Heart right ventricle (tissue), 16 donors: ENCODE results near the gene LRRC73. TPM values are rescaled to one million over a fixed set of nuclear protein-coding genes. Genes with fewer than 3 reads are reported as not detected.
A peak's percentile ranks its signal among the peaks of the same experiment; 100 is the strongest.

Experiments
- ATAC-seq, 8 donors: fragments of 200-7000 bp; cut with Tn5 transposase; one replicate each; pipeline ENCODE4 v1.9.1; 2020; ENCODE audit warnings: mild to moderate bottlenecking in 8 of 8, moderate library complexity in 8 of 8, moderate number of reproducible peaks in 1 of 8
- DNase-seq, 2 donors: peaks; one replicate each; pipeline ENCODE4 v3.0.0-alpha.2; 2020
- H3K27ac ChIP-seq, 10 donors: fragments of 200-600 bp; sonication (generic) in 2 of 10; one replicate each; pipeline versions ENCODE4 v1.5.0 to v1.8.0; 2020 to 2022; ENCODE audit warnings: mild to moderate bottlenecking in 3 of 10
- H3K27me3 ChIP-seq, 7 donors: fragments of 200-600 bp; one replicate each; pipeline ENCODE4 v1.8.0; 2021 to 2022; ENCODE audit warnings: mild to moderate bottlenecking in 2 of 7
- H3K36me3 ChIP-seq, 9 donors: fragments of 200-600 bp; sonication (generic) in 1 of 9; one replicate each; pipeline versions ENCODE4 v1.5.0 to v1.8.0; 2020 to 2022; ENCODE audit warnings: mild to moderate bottlenecking in 2 of 9
- H3K4me1 ChIP-seq, 9 donors: fragments of 200-600 bp; sonication (generic) in 1 of 9; one replicate each; pipeline versions ENCODE4 v1.5.0 to v1.8.0; 2020 to 2022; ENCODE audit warnings: mild to moderate bottlenecking in 4 of 9
- H3K4me3 ChIP-seq, 10 donors: fragments of 200-600 bp; sonication (generic) in 2 of 10; one replicate each; pipeline versions ENCODE4 v1.5.0 to v1.8.0; 2020 to 2022; ENCODE audit warnings: mild to moderate bottlenecking in 7 of 10, moderate library complexity in 2 of 10
- H3K9me3 ChIP-seq, 11 donors: fragments of 200-600 bp in 10 of 11; sonication (generic) in 2 of 11; one replicate each; pipeline versions ENCODE4 v1.5.0 to v1.8.0; 2013 to 2022; ENCODE audit warnings: mild to moderate bottlenecking in 2 of 11, control low read depth in 1 of 11, moderate library complexity in 1 of 11
- CTCF ChIP-seq, 9 donors: fragments of 200-600 bp; sonication (generic) in 2 of 9; IDR thresholded peaks; one replicate each; pipeline versions ENCODE4 v1.5.0 to v1.8.0; 2021 to 2022; ENCODE audit warnings: antibody characterized with exemption in 9 of 9, mild to moderate bottlenecking in 5 of 9, moderate library complexity in 1 of 9
- WGBS, 2 donors: extraction: QIAGEN DNeasy Blood & Tissue Kit; methylation state at CpG; one replicate each; pipeline ENCODE4 v1.1.7; 2013; ENCODE audit warnings: inconsistent platforms in 1 of 2; 5-methylcytosine and 5-hydroxymethylcytosine counted together
- intact Hi-C, 10 donors: fragments of 100-400 bp; cut with DNase I; formaldehyde crosslinking; loops; one replicate each; pipeline versions ENCODE4 v1.11.1 to v1.14.2; 2022
- polyA plus RNA-seq, 2 donors: library from polyadenylated mRNA; stranded (reverse); fragments of 200-250 nt; gene quantifications; one replicate each; pipeline ENCODE4 v1.2.3, GENCODE V29; 2013
- total RNA-seq, 10 donors: library from RNA; stranded (reverse); fragmentation: NEBNext Ultra II Directional in 3 of 10; extraction: Animal tissue kit (Norgen Biotek cat#: 25700) in 3 of 10; gene quantifications; one replicate each; pipeline versions ENCODE4 v1.2.1 to v1.2.4, GENCODE V29; 2021 to 2023
- donor health status: Arrhythmogenic right ventricular cardiomyopathy.
- donor health status: ischemic (EF 13 %, LVEDD 7.1; RV severe dilation, severe dysfunction).
- donor health status: healthy with polysubstance abuse.
- donor health status: DM: no; HTN: yes; CAD: no.
- donor health status: DM: no; HTN: no; CAD: no.
- donor health status: ischemic (EF 25% LVEDD 6.9; RV normal size, moderate dysfunction).
- donor health status: ischemic (EF 25% LVEDD 5.7; RV mildly dilated, moderate dysfunction).
- donor health status: healthy.
- donor health status: DM: yes; HTN: yes; CAD: no.
- donor health status: Ischemic cardiomyopathy.
- donor health status: ischemic (EF 35%, LVEDD 5.7; RV mildly dilated, moderate dysfunction).
- donor health status: nonischemic (EF 11% LVEDD 7.7; RV severe dilation, severe dysfunction).
- donor health status: DM: yes; HTN: yes; CAD: no.
- donor health status: PGD.
- donor health status: ischemic (EF 29% LVEDD 5.4; RV normal size, mild dysfunction).
- donor health status: nonischemic (EF 23%, LVEDD 6.1; RV moderate dilation, normal function).

The LRRC73 gene
- total and polyA plus RNA-seq, 12 donors: 0.44 to 3.8 (median 1.9) TPM

GRCh38 chr6:43472515-43472914 is 37.6 kb downstream of the LRRC73 start:
- DNase-seq (no peak), ATAC-seq (no peak)
- Histone ChIP-seq H3K27ac (no peak overlapping the region), H3K4me3 (no peak overlapping the region), H3K4me1 (peaks cover 0 to 34% (median 10%) of the 10 kb centered on the region in 9 donors), H3K9me3 (no peaks in the 10 kb centered on the region), H3K27me3 (peaks cover 0 to 3% (median 0%) of the 10 kb centered on the region in 7 donors), H3K36me3 (no peaks in the 10 kb centered on the region)
- WGBS, 2 donors: 96 to 97% methylated on average over 4 of the region's 4 CpGs
- intact Hi-C loops: no loop called here
- no peak for TF ChIP-seq CTCF (IDR thresholded peaks at IDR 0.05)

DNA sequence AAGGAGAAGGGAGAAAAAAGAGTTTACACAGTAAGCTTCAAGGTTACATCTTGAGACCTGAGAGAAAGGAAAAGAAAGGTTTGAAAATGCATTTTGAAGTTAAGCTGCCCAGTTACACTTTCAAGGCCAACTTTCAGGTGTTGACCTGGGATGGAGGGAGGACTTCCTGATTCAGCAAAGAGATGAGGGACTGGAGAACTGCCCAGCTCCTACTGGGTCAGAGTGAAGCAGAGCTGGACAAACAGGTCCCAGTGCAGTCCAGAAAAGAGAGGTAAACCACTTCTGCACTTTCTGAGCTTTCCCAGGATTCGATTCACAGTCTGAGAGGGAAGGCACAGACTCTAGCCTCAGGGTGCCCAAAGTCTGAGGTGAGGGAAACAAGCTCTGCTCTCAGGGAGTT is 38.7 kb downstream of the LRRC73 start:
- H3K36me3 ChIP-seq: no peaks in the 10 kb centered on the region
- H3K9me3 ChIP-seq: no peaks in the 10 kb centered on the region
- TF ChIP-seq CTCF (IDR thresholded peaks at IDR 0.05): no peak
- 76 to 87% methylated on average over 1 of the region's 1 CpG for WGBS, 2 donors
- H3K4me1 ChIP-seq: peaks cover 0 to 37% (median 5%) of the 10 kb centered on the region in 9 donors
- no peak overlapping the region for H3K27ac ChIP-seq
- no peak overlapping the region for H3K4me3 ChIP-seq
- intact Hi-C loops: no loop called here
- H3K27me3 ChIP-seq: peaks cover 0 to 3% (median 0%) of the 10 kb centered on the region in 7 donors
- ATAC-seq (no peak), DNase-seq (no peak)

GRCh38 chr6:43469947-43470346 is 40.2 kb downstream of the LRRC73 start:
- H3K9me3 ChIP-seq: no peaks in the 10 kb centered on the region
- H3K4me1 ChIP-seq: peaks cover 0 to 37% (median 5%) of the 10 kb centered on the region in 9 donors
- no peaks in the 10 kb centered on the region for H3K36me3 ChIP-seq
- H3K27ac ChIP-seq: peak overlapping the region in 3 of 10 donors; percentile 75 to 90 (median 87)
- H3K4me3 ChIP-seq: no peak overlapping the region
- ATAC-seq: no peak
- WGBS, 2 donors: 92 to 94% methylated on average over 7 of the region's 7 CpGs
- intact Hi-C loops: loop anchor here in 1 of 10 donors (5.0 kb wide), 1 partner anchor 37 kb away; no protein-coding TSS in a partner anchor
- DNase-seq: no peak
- H3K27me3 ChIP-seq: peaks cover 0 to 3% (median 0%) of the 10 kb centered on the region in 7 donors
- no peak for TF ChIP-seq CTCF (IDR thresholded peaks at IDR 0.05)

DNA sequence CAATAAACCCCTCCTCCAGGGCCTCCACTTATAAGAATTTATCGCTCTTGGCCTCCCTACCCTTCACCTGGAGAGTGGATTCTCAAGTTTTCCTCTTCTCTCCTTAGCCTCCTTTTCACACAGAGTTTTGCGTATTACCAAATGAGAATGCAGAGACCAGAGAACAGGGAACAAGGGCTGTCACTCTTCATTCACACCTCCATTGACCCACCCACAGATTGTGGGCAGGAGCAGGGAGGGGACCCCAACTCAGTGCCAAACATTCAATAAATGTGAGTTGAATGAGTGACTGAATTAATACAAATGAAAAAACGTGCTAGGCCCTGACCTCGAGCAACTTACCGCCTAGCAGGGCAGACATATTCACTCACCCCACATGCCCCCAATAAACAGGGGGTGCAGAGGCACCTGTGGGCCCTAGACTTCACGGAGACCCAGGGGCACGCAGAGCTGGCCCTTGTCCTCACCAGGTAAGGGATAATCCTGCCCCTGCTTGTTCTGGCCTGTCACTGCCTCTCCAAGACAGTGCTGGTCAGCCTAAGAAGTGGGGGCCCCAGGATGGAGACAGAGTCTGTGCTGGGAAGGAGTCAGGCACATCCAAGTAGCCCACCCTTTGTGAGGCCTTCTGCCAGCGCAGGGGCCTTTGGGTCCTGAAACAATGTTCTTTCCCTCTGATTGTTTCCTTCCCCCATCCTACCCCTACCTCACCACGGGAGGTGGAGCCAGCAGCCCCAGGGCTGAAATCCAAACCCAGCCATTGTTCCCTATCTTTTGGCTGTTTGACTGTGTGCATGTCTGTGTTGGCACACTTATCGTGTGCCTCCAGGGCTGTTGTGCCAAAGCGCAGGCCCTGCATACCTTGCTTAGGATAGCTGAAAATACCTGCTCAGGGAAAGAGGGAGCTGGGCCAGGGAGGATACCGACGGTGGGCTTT is 41.1 kb downstream of the LRRC73 start:
- no peak for TF ChIP-seq CTCF (IDR thresholded peaks at IDR 0.05)
- peak; percentile 45 to 51 for DNase-seq
- no peaks in the 10 kb centered on the region for H3K36me3 ChIP-seq
- intact Hi-C loops: loop anchor here in 1 of 10 donors (5.0 kb wide), 1 partner anchor 38 kb away; no protein-coding TSS in a partner anchor
- 50 to 59% methylated on average over 13 of the region's 13 CpGs for WGBS, 2 donors
- no peak overlapping the region for H3K4me3 ChIP-seq
- peaks cover 0 to 6% (median 0%) of the 10 kb centered on the region in 7 donors for H3K27me3 ChIP-seq
- no peaks in the 10 kb centered on the region for H3K9me3 ChIP-seq
- peak overlapping the region in 9 of 10 donors; percentile 28 to 90 (median 73) for H3K27ac ChIP-seq
- peaks cover 0 to 37% (median 5%) of the 10 kb centered on the region in 9 donors for H3K4me1 ChIP-seq
- ATAC-seq: peak; percentile 77 to 95 (median 88)
